ENCODE data around the gene SKP1.

The SKP1 gene

DNA sequence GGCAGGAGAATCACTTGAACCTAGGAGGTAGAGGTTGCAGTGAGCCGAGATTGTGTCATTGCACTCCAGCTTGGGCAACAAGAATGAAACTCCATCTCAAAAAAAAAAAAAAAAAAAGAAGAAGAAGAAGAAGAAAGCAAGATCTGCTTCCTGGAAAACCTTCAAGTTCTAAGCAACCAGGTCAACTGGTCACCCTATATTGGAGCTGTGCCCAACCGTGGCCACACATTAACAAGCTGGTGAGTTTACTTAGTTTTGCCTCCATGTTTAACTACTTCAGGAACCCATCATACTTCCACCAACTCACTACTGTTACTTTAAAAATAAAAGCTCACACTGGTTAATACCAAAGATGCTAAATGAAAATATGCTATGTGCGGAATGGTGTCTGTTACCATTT lies 12.3 kb upstream of the SKP1 start:
- DNase-seq (ENCODE audit: low read depth), result no peak
- TF ChIP-seq, protein P1, sequence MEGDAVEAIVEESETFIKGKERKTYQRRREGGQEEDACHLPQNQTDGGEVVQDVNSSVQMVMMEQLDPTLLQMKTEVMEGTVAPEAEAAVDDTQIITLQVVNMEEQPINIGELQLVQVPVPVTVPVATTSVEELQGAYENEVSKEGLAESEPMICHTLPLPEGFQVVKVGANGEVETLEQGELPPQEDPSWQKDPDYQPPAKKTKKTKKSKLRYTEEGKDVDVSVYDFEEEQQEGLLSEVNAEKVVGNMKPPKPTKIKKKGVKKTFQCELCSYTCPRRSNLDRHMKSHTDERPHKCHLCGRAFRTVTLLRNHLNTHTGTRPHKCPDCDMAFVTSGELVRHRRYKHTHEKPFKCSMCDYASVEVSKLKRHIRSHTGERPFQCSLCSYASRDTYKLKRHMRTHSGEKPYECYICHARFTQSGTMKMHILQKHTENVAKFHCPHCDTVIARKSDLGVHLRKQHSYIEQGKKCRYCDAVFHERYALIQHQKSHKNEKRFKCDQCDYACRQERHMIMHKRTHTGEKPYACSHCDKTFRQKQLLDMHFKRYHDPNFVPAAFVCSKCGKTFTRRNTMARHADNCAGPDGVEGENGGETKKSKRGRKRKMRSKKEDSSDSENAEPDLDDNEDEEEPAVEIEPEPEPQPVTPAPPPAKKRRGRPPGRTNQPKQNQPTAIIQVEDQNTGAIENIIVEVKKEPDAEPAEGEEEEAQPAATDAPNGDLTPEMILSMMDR (IDR thresholded peaks at IDR 0.05; ENCODE audit: control insufficient read depth, insufficient read depth, low read depth, low read length, missing control alignments), result no peak
- no peak overlapping the region for H3K4me3 ChIP-seq (ENCODE audit: control insufficient read depth, low read depth, low read length)

DNA sequence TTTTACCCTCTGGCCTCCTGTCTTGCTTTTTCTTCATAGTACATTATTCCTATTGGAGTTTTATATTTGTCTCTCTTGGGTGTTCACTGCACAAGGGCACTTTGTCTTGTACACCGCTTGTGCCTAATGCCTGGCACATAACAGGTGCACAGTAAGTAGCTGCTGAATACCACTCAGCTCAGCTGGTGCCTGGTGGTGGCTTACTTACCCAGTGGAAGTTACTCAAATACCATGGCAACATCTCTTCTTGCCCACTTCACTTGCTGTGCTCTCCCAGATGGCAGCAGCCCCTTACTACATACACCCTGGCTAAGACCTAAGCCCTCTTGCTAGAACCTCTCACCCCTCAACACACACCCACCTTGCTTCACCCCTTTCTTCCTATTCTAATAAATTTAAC lies 11.3 kb upstream of the SKP1 start:
- TF ChIP-seq, protein P1 (IDR thresholded peaks at IDR 0.05; ENCODE audit: control insufficient read depth, insufficient read depth, low read depth, low read length, missing control alignments), result no peak
- no peak for DNase-seq (ENCODE audit: low read depth)
- no peak overlapping the region for H3K4me3 ChIP-seq (ENCODE audit: control insufficient read depth, low read depth, low read length)

DNA sequence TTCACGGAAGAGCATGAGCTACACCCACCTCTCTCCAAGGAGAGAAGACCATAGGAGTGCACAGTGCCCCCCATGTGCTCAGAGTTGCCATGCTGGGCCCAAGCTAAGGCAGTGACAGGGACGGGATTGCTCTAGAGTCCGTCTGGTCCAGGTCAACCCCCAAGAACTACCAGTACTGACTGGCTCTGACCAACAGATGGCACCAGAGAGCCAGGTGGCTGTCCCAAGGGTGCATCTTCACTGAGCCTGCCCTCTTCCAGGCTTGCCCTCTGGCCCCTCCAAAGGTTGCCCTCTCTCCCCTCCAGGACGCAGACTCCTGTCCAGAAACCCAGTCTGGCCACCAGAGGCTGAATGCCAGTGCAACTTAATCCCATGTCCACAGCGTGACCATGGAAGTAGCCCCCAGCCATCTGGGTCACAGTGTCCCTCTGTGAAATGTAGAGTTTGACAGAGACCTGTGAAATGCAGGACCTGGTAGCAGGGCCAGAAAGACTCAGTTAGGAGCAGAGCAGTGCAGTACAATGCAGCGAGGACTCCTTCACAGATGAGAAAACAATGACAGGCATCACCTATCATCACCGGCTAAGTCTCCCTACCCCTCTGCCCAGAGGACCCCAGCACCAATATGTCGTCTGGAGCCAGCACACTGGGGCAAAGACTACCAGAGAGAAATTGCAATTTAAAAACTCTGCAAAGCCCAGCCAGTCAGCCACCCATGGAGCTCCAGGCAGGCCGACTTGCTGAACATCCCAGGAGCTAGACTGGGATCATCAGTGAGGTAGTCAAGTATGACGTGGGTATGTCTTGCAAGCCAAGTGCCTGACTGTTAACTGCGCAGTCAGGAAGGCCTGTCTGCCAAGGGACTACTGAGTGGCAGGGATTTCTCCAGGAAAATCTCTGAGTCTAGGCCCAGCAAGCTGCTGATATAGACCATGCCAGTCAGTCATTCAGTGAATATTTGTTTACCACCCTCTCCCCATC lies 7.7 kb upstream of the SKP1 start:
- TF ChIP-seq, protein P1 (IDR thresholded peaks at IDR 0.05; ENCODE audit: control insufficient read depth, insufficient read depth, low read depth, low read length, missing control alignments), result peak; percentile 98
- H3K4me3 ChIP-seq (ENCODE audit: control insufficient read depth, low read depth, low read length), result no peak overlapping the region
- no peak for DNase-seq (ENCODE audit: low read depth)

DNA sequence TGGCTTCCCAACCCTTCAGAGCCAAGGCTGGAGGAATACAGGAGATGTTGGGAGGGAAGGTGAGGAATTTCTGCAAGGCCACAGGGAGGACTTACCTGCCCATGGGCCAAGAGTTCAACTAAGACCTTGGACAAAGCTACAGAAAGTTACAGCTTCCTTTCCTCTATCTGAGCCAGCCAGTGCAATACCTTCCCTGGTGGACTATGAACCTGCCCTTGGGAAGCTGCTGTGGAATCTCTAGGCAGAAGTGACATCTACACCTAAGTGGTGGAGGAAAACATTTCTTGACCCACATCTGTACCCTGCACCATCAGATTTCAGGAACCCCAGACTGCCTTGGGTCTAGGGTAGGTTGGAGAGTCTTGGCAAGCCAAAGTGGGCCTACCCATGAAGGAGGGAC lies 6.7 kb upstream of the SKP1 start:
- DNase-seq (ENCODE audit: low read depth), result no peak
- no peak overlapping the region for H3K4me3 ChIP-seq (ENCODE audit: control insufficient read depth, low read depth, low read length)
- TF ChIP-seq, protein P1 (IDR thresholded peaks at IDR 0.05; ENCODE audit: control insufficient read depth, insufficient read depth, low read depth, low read length, missing control alignments), result no peak

DNA sequence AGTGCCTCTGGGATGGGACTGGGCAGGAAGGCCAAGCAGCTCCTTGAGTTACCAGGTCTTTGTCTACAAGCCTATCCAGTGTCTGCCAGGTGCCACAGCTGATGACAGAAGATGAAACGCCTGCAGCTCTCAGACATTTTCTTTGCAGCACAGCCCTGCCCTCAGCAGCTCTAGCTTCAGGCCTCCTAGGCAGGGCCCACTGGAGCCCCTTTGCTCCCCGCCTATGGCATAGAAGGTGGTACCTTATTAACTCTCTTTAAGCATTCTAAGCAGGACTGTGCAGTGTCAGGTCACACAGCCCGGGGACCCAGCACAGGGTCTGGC lies 1.3 kb upstream of the SKP1 start:
- DNase-seq (ENCODE audit: low read depth), result no peak
- TF ChIP-seq, protein P1 (IDR thresholded peaks at IDR 0.05; ENCODE audit: control insufficient read depth, insufficient read depth, low read depth, low read length, missing control alignments), result no peak
- H3K4me3 ChIP-seq (ENCODE audit: control insufficient read depth, low read depth, low read length), result no peak overlapping the region

DNA sequence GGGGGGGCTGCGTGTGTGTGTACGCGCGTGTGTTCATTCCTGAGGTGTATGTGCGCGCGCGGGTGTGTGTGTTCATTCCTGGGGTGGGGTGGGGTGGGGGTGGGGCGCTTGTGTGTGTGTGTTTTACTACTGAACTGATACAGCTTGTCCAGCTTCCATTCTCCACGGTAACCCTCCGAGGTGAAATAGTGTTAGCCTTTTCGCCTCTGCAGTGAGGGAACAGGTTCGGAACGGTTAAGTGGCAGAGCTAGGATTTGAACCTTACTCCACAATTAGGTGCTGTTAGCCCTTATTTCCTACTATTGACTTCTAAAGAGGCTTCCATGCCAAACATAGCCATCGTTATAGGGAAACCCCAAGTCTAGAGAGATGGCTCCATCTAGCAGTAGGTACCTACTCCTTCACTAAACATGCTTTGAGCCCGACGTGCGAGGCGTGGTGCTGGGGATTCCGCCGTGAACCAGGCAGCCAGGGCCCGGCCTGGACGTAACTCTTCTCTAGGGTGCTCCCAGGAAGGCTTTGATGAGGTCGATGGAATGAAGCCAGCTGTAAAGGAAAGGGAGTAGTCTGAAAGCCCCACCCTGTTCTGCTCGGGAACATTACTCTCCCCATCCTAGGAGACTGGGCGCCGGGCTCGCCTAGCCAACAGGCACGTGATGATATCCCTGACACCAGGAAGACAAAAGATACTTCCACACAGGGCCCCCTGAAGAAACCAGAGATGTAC lies 782 bp upstream of the SKP1 start:
- H3K4me3 ChIP-seq (ENCODE audit: control insufficient read depth, low read depth, low read length), result peak overlapping the region; percentile 88
- TF ChIP-seq, protein P1 (IDR thresholded peaks at IDR 0.05; ENCODE audit: control insufficient read depth, insufficient read depth, low read depth, low read length, missing control alignments), result no peak
- no peak for DNase-seq (ENCODE audit: low read depth)

Data from AG09309 (cell line).